Breast epithelium (tissue), 4 donors: ENCODE results near the gene PTPN18. TPM values are rescaled to one million over a fixed set of nuclear protein-coding genes. Genes with fewer than 3 reads are reported as not detected.

Source experiments
- DNase-seq, 2 donors: peaks; one replicate each; pipeline ENCODE4 v3.0.0-alpha.2; 2019; ENCODE audit warnings: low spot score in 2 of 2
- H3K27ac ChIP-seq, 2 donors: fragments of 200-600 bp; sonication (generic) in 1 of 2; one replicate each; pipeline ENCODE4 v1.5.1; 2016 to 2019; ENCODE audit warnings: mild to moderate bottlenecking in 1 of 2
- H3K27me3 ChIP-seq, 2 donors: fragments of 200-600 bp; sonication (generic) in 1 of 2; one replicate each; pipeline versions ENCODE4 v1.5.1 to v1.6.0; 2017 to 2019; ENCODE audit warnings: control low read depth in 1 of 2, mild to moderate bottlenecking in 1 of 2
- H3K36me3 ChIP-seq: fragments of 200-600 bp; one replicate; pipeline ENCODE4 v1.5.1; 2019
- H3K4me1 ChIP-seq, 2 donors: fragments of 200-600 bp; sonication (generic); one replicate each; pipeline ENCODE4 v1.5.1; 2016 to 2019; ENCODE audit warnings: control low read depth in 1 of 2
- H3K4me3 ChIP-seq, 3 donors: fragments of 200-600 bp; sonication (generic); 1 replicate in 2 of 3; 2 replicates in 1 of 3; pipeline ENCODE4 v1.5.1; 2016 to 2019; ENCODE audit warnings: mild to moderate bottlenecking in 3 of 3, moderate library complexity in 2 of 3
- H3K9me3 ChIP-seq, 2 donors: fragments of 200-600 bp; sonication (generic) in 1 of 2; one replicate each; pipeline ENCODE4 v1.5.1; 2016 to 2019; ENCODE audit warnings: control low read depth in 1 of 2
- CTCF ChIP-seq, 3 donors: fragments of 450-650 bp; IDR thresholded peaks; one replicate each; pipeline ENCODE4 v1.5.1; 2016 to 2017; ENCODE audit warnings: antibody characterized with exemption in 3 of 3, mild to moderate bottlenecking in 3 of 3, moderate library complexity in 3 of 3
- POLR2A ChIP-seq: fragments of 450-650 bp; IDR thresholded peaks from one replicate; pipeline ENCODE4 v1.6.1; 2016; ENCODE audit warnings: antibody characterized with exemption, mild to moderate bottlenecking, moderate library complexity
- POLR2AphosphoS5 ChIP-seq, 3 donors: sonication (generic); formaldehyde crosslinking; IDR thresholded peaks; one replicate each; pipeline ENCODE4 v1.6.1; 2017; ENCODE audit warnings: antibody characterized with exemption in 3 of 3
- intact Hi-C: fragments of 100-400 bp; cut with DNase I; formaldehyde crosslinking; loops from one replicate; pipeline ENCODE4 v1.15.1; 2023; ENCODE audit warnings: low total_unique reads
- total RNA-seq, 3 donors: library from RNA; depleted of rRNA; stranded (reverse); fragments of >200 nt; gene quantifications; one replicate each; pipeline ENCODE4 v1.1.0, GENCODE V29; 2016

The PTPN18 gene
- total RNA-seq, 3 donors from 2014 or later = 50.8 to 77.1 (median 54.3) TPM

- Histone ChIP-seq H3K36me3 (no peaks in the 10 kb centered on the region), H3K27ac (no peak overlapping the region), H3K4me1 (no peaks in the 10 kb centered on the region), H3K9me3 (no peaks in the 10 kb centered on the region), H3K4me3 (no peak overlapping the region), H3K27me3 (no peaks in the 10 kb centered on the region)
- no peak for DNase-seq
- intact Hi-C loops = no loop called here
- TF ChIP-seq CTCF (IDR thresholded peaks at IDR 0.05) = no peak
- no peak for TF ChIP-seq POLR2AphosphoS5 (IDR thresholded peaks at IDR 0.05)
- TF ChIP-seq POLR2A = no peak
Measured at GRCh38 chr2:130381619-130382018, 25.8 kb downstream of the PTPN18 start.

GRCh38 chr2:130382313-130382917, 26.6 kb downstream of the PTPN18 start:
- intact Hi-C loops = no loop called here
- no peak for DNase-seq
- H3K4me1 ChIP-seq = no peaks in the 10 kb centered on the region
- no peak overlapping the region for H3K27ac ChIP-seq
- H3K9me3 ChIP-seq = no peaks in the 10 kb centered on the region
- H3K4me3 ChIP-seq = no peak overlapping the region
- no peaks in the 10 kb centered on the region for H3K36me3 ChIP-seq
- TF ChIP-seq POLR2A = no peak
- no peak for TF ChIP-seq POLR2AphosphoS5 (IDR thresholded peaks at IDR 0.05)
- no peak for TF ChIP-seq CTCF (IDR thresholded peaks at IDR 0.05)
- H3K27me3 ChIP-seq = no peaks in the 10 kb centered on the region

GRCh38 chr2:130385709-130386108, 29.9 kb downstream of the PTPN18 start:
- H3K9me3 ChIP-seq = no peaks in the 10 kb centered on the region
- no peak overlapping the region for H3K27ac ChIP-seq
- no peak overlapping the region for H3K4me3 ChIP-seq
- TF ChIP-seq POLR2AphosphoS5 (IDR thresholded peaks at IDR 0.05) (no peak), POLR2A (no peak)
- H3K4me1 ChIP-seq = peaks cover 0 to 10% of the 10 kb centered on the region in 2 donors
- intact Hi-C loops = no loop called here
- H3K27me3 ChIP-seq = no peaks in the 10 kb centered on the region
- no peaks in the 10 kb centered on the region for H3K36me3 ChIP-seq
- DNase-seq = no peak

- no peak overlapping the region for H3K4me3 ChIP-seq
- H3K27ac ChIP-seq = no peak overlapping the region
- H3K9me3 ChIP-seq = no peaks in the 10 kb centered on the region
- no peaks in the 10 kb centered on the region for H3K36me3 ChIP-seq
- intact Hi-C loops = no loop called here
- H3K27me3 ChIP-seq = no peaks in the 10 kb centered on the region
- no peak for DNase-seq
- peaks cover 0 to 10% of the 10 kb centered on the region in 2 donors for H3K4me1 ChIP-seq
- no peak for TF ChIP-seq POLR2A
- TF ChIP-seq POLR2AphosphoS5 (IDR thresholded peaks at IDR 0.05) = no peak
- TF ChIP-seq CTCF (IDR thresholded peaks at IDR 0.05) = no peak
Measured at GRCh38 chr2:130387071-130387400, 31.2 kb downstream of the PTPN18 start.

GRCh38 chr2:130387804-130388203, 31.9 kb downstream of the PTPN18 start:
- DNase-seq = no peak
- Histone ChIP-seq H3K4me1 (peaks cover 0 to 10% of the 10 kb centered on the region in 2 donors), H3K9me3 (no peaks in the 10 kb centered on the region), H3K27me3 (no peaks in the 10 kb centered on the region), H3K36me3 (no peaks in the 10 kb centered on the region), H3K4me3 (no peak overlapping the region), H3K27ac (peak overlapping the region; percentile 42 to 63)
- TF ChIP-seq POLR2AphosphoS5 (IDR thresholded peaks at IDR 0.05) (no peak), CTCF (IDR thresholded peaks at IDR 0.05) (no peak), POLR2A (no peak)
- intact Hi-C loops = no loop called here
